Ishikawa (cell line): ENCODE data around the gene EIF2A.

Source experiments
- CEBPB ChIP-seq: IDR thresholded peaks from 2 replicates; pipeline ENCODE4 v1.6.1; 2012
- CREB1 ChIP-seq: IDR thresholded peaks from 2 replicates; pipeline ENCODE4 v1.6.1; 2012; ENCODE audit warnings: low read depth
- EGR1 ChIP-seq: IDR thresholded peaks from 2 replicates; pipeline ENCODE4 v1.6.1; 2012
- EP300 ChIP-seq: IDR thresholded peaks from 2 replicates; pipeline ENCODE4 v1.6.1; 2012; ENCODE audit warnings: borderline replicate concordance
- FOXM1 ChIP-seq: IDR thresholded peaks from 2 replicates; pipeline ENCODE4 v1.6.1; 2012; ENCODE audit warnings: low read depth, borderline replicate concordance
- NFIC ChIP-seq: IDR thresholded peaks from 2 replicates; pipeline ENCODE4 v1.6.1; 2012
- RAD21 ChIP-seq: IDR thresholded peaks from 2 replicates; pipeline ENCODE4 v1.6.1; 2012; ENCODE audit warnings: low read depth
- TAF1 ChIP-seq: IDR thresholded peaks from 2 replicates; pipeline ENCODE4 v1.6.1; 2012; ENCODE audit warnings: low read depth, mild to moderate bottlenecking
- TCF12 ChIP-seq: IDR thresholded peaks from 2 replicates; pipeline ENCODE4 v1.6.1; 2012; ENCODE audit warnings: low read depth
- TEAD4 ChIP-seq: IDR thresholded peaks from 2 replicates; pipeline ENCODE4 v1.6.1; 2012
- YY1 ChIP-seq: IDR thresholded peaks from 2 replicates; pipeline ENCODE4 v1.6.1; 2012; ENCODE audit warnings: low read depth
- ZBTB7A ChIP-seq: IDR thresholded peaks from 2 replicates; pipeline ENCODE4 v1.6.1; 2012; ENCODE audit warnings: low read depth
- TF ChIP-seq, protein P1 (sequence below): IDR thresholded peaks from 2 replicates; pipeline ENCODE4 v1.6.1; 2012
- TF ChIP-seq, protein P2 (sequence below): IDR thresholded peaks from 2 replicates; pipeline ENCODE4 v1.6.1; 2012
- TF ChIP-seq, protein P3 (sequence below): IDR thresholded peaks from 2 replicates; pipeline ENCODE4 v1.6.1; 2012; ENCODE audit warnings: low read depth, mild to moderate bottlenecking

Gene EIF2A

DNA sequence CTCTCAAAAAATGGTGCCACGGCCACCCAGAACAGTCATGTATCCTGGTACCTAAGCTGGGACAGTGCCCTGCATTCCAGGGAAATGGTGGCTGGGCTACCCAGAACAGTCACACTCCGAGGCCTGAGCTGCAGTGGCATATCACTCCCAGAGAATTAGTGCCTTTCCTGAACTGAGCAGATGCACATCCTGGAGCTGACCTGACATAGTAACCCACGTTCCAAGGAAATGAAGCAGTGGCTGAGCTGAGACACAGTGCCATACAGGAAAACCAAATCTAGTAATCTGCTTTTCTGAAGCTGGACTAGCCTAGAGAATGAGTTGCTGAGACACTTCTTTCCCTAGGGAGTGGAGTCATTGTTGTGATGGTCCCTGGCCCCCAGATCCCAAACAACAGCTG, 42.1 kb upstream of the EIF2A start:
- no peak for TF ChIP-seq CREB1
- no peak for TF ChIP-seq TEAD4
- TF ChIP-seq EGR1: no peak
- TF ChIP-seq CEBPB: no peak
- no peak for TF ChIP-seq TCF12

DNA sequence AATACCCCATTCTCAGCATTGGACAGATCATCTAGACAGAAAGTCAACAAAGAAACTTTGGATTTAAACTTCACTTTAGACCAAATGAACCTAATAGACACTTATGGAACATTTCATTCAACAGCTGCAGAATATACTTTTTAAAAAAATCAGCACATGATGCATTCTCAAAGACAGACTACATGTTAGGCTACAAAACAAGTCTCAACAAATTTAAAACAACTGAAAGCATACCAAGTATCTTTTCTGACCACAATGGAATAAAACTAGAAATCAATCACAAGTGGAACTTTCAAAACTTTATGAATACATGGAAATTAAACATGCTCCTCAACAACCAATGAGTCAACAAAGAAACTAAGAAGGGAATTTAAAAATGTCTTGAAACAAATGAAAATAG, 38.2 kb upstream of the EIF2A start:
- no peak for TF ChIP-seq NFIC
- TF ChIP-seq, protein P1, sequence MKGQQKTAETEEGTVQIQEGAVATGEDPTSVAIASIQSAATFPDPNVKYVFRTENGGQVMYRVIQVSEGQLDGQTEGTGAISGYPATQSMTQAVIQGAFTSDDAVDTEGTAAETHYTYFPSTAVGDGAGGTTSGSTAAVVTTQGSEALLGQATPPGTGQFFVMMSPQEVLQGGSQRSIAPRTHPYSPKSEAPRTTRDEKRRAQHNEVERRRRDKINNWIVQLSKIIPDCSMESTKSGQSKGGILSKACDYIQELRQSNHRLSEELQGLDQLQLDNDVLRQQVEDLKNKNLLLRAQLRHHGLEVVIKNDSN: no peak
- no peak for TF ChIP-seq CEBPB
- no peak for TF ChIP-seq TEAD4
- TF ChIP-seq YY1: no peak
- no peak for TF ChIP-seq EGR1
- TF ChIP-seq, protein P2, sequence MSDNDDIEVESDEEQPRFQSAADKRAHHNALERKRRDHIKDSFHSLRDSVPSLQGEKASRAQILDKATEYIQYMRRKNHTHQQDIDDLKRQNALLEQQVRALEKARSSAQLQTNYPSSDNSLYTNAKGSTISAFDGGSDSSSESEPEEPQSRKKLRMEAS: no peak
- no peak for TF ChIP-seq ZBTB7A
- no peak for TF ChIP-seq TCF12
- TF ChIP-seq, protein P3, sequence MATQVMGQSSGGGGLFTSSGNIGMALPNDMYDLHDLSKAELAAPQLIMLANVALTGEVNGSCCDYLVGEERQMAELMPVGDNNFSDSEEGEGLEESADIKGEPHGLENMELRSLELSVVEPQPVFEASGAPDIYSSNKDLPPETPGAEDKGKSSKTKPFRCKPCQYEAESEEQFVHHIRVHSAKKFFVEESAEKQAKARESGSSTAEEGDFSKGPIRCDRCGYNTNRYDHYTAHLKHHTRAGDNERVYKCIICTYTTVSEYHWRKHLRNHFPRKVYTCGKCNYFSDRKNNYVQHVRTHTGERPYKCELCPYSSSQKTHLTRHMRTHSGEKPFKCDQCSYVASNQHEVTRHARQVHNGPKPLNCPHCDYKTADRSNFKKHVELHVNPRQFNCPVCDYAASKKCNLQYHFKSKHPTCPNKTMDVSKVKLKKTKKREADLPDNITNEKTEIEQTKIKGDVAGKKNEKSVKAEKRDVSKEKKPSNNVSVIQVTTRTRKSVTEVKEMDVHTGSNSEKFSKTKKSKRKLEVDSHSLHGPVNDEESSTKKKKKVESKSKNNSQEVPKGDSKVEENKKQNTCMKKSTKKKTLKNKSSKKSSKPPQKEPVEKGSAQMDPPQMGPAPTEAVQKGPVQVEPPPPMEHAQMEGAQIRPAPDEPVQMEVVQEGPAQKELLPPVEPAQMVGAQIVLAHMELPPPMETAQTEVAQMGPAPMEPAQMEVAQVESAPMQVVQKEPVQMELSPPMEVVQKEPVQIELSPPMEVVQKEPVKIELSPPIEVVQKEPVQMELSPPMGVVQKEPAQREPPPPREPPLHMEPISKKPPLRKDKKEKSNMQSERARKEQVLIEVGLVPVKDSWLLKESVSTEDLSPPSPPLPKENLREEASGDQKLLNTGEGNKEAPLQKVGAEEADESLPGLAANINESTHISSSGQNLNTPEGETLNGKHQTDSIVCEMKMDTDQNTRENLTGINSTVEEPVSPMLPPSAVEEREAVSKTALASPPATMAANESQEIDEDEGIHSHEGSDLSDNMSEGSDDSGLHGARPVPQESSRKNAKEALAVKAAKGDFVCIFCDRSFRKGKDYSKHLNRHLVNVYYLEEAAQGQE: no peak
- no peak for TF ChIP-seq EP300
- no peak for TF ChIP-seq FOXM1
- TF ChIP-seq RAD21: no peak
- no peak for TF ChIP-seq TAF1
- TF ChIP-seq CREB1: no peak

DNA sequence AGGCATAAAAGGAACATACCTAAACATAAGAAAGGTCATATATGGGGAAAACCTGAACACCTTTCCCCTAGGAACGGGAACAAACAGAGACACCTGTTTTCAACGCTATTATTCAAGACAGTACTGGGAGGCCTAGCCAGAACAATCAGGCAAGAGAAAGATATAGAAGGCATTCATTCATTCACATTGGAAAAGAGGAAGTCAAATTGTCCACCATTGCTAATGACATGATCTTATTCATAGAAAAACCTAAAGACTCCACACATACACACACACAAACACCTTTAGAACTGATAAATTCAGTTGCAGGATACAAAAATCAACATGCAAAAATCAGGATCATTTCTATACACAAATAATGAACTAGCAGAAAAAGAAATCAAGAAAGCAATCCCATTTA, 36.8 kb upstream of the EIF2A start:
- no peak for TF ChIP-seq TCF12
- TF ChIP-seq NFIC: no peak
- no peak for TF ChIP-seq YY1
- TF ChIP-seq ZBTB7A: no peak
- TF ChIP-seq CREB1: no peak
- no peak for TF ChIP-seq RAD21
- no peak for TF ChIP-seq TEAD4
- no peak for TF ChIP-seq CEBPB
- TF ChIP-seq FOXM1: no peak
- no peak for TF ChIP-seq EP300
- TF ChIP-seq EGR1: no peak

DNA sequence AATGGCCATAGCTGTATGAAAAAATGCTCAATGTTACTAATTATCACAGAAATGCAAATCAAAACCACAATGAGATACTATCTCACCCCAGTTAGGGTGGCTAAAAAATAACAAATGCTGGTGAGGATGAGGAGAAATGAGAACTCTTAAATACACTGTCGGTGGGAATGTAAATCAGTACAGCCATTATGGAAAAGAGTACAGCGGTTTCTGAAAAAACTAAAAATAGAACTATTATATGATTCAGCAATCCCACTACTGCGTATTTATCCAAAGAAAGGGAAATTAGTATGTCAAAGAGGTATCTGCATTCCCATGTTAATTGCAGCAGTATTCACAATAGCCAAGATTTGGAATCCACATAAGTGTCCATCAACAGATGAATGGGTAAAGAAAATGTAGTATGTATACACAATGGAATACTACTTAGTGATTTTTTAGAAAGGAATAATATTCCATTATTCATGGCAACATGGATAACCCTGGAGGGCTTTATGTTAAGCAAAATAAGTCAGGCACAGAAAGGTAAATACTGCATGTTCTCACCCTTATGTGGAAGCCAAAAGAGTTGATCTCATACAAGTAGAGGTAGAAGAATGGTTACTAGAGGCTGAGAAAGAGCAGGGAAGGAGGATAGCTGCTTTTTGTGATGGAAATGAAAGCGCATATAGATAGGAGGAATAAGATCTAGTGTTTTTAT, 35.3 kb upstream of the EIF2A start:
- TF ChIP-seq FOXM1 (no peak), RAD21 (no peak), EGR1 (no peak), TEAD4 (no peak), CREB1 (no peak), TAF1 (no peak), TCF12 (no peak), ZBTB7A (no peak), YY1 (no peak), EP300 (no peak), NFIC (no peak), CEBPB (no peak)
- TF ChIP-seq, protein P1: no peak
- TF ChIP-seq, protein P2: no peak
- TF ChIP-seq, protein P3: no peak

DNA sequence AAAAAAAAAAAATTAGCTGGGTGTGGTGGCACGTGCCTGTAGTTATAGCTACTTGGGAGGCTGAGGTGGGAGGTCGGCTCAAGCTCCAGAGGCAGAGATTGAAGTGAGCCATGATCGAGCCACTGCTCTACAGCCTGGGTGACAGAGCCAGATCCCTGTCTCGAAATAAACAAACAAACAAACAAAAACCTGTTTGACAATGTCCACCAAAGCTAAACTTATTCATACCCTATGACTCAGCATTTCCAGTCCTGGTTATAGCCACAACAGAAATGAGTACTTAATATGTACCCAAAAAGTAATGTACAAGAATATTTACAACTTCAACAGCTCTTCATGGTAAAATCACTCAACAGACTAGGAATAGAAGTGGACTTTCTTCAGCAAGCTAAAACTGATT, 31.4 kb upstream of the EIF2A start:
- TF ChIP-seq NFIC (no peak), CEBPB (no peak), TCF12 (no peak), ZBTB7A (no peak), TEAD4 (no peak), EP300 (no peak), YY1 (no peak), FOXM1 (no peak), CREB1 (no peak), RAD21 (no peak), TAF1 (no peak), EGR1 (no peak)
- TF ChIP-seq, protein P1: no peak
- TF ChIP-seq, protein P3: no peak
- TF ChIP-seq, protein P2: no peak
